Hepatocyte (in vitro differentiated cells): Measurements from ENCODE around the gene DISC1. TPM values are rescaled to one million over a fixed set of nuclear protein-coding genes. Genes with fewer than 3 reads are reported as not detected.

ENCODE experiments used
- DNase-seq: peaks from one replicate; pipeline ENCODE4 v3.0.0-alpha.2; 2016; ENCODE audit warnings: low spot score
- H2AFZ ChIP-seq: fragments of 200-600 bp; sonication (generic); 2 replicates; pipeline ENCODE4 v1.6.0; 2016; ENCODE audit warnings: antibody characterized with exemption, mild to moderate bottlenecking
- H3K27ac ChIP-seq: fragments of 200-600 bp; sonication (generic); 2 replicates; pipeline ENCODE4 v1.5.1; 2016; ENCODE audit warnings: mild to moderate bottlenecking
- H3K27me3 ChIP-seq: fragments of 200-600 bp; sonication (generic); 2 replicates; pipeline ENCODE4 v1.6.1; 2016
- H3K36me3 ChIP-seq: fragments of 200-600 bp; sonication (generic); replicated peaks from 2 replicates; pipeline ENCODE4 v1.5.1; 2016; ENCODE audit warnings: low read depth; ENCODE audit not compliant: insufficient read depth
- H3K4me1 ChIP-seq: fragments of 200-600 bp; sonication (generic); 2 replicates; pipeline ENCODE4 v1.5.1; 2016; ENCODE audit warnings: mild to moderate bottlenecking, moderate library complexity; ENCODE audit not compliant: insufficient read depth
- H3K4me2 ChIP-seq: fragments of 200-600 bp; sonication (generic); 2 replicates; pipeline ENCODE4 v1.6.0; 2016
- H3K4me3 ChIP-seq: fragments of 200-600 bp; sonication (generic); 2 replicates; pipeline ENCODE4 v1.5.1; 2016; ENCODE audit warnings: mild to moderate bottlenecking
- H3K79me2 ChIP-seq: fragments of 200-600 bp; sonication (generic); 2 replicates; pipeline ENCODE4 v1.6.0; 2017; ENCODE audit warnings: mild to moderate bottlenecking
- H3K9me2 ChIP-seq: fragments of 200-600 bp; sonication (generic); replicated peaks from 2 replicates; pipeline ENCODE4 v1.6.0; 2017; ENCODE audit warnings: mild to moderate bottlenecking; ENCODE audit not compliant: insufficient read depth
- H3K9me3 ChIP-seq: fragments of 200-600 bp; sonication (generic); 2 replicates; pipeline ENCODE4 v1.5.1; 2016; ENCODE audit warnings: low read depth, mild to moderate bottlenecking
- H4K20me1 ChIP-seq: fragments of 200-600 bp; sonication (generic); 2 replicates; pipeline ENCODE4 v1.6.0; 2016; ENCODE audit warnings: mild to moderate bottlenecking; ENCODE audit not compliant: insufficient read depth, poor library complexity, severe bottlenecking
- CTCF ChIP-seq: fragments of 200-600 bp; sonication (generic); IDR thresholded peaks from 2 replicates; pipeline ENCODE4 v1.5.1; 2016; ENCODE audit warnings: antibody characterized with exemption, mild to moderate bottlenecking; ENCODE audit not compliant: poor library complexity
- EZH2 ChIP-seq: fragments of 200-600 bp; sonication (generic); IDR thresholded peaks from 2 replicates; pipeline ENCODE4 v1.6.1; 2016; ENCODE audit warnings: antibody characterized with exemption, mild to moderate bottlenecking, borderline replicate concordance
- EZH2phosphoT487 ChIP-seq: fragments of 200-600 bp; sonication (generic); IDR thresholded peaks from one replicate; pipeline ENCODE4 v1.6.1; 2018; ENCODE audit warnings: antibody characterized with exemption, mild to moderate bottlenecking, low read depth, moderate library complexity; ENCODE audit not compliant: unreplicated experiment, severe bottlenecking
- WGBS: methylation state at CpG from one replicate; pipeline ENCODE4 v1.1.6; 2016; ENCODE audit warnings: low lambda C conversion rate; ENCODE audit errors: missing lambda C conversion rate; 5-methylcytosine and 5-hydroxymethylcytosine counted together
- polyA plus RNA-seq: library from polyadenylated mRNA; unstranded; fragments of >200 nt; fragmentation: Nextera tagmentation; extraction: Ambion mirVana; gene quantifications from 2 replicates; pipeline ENCODE4 v1.2.1, GENCODE V29; 2016
- total RNA-seq: library from RNA; depleted of rRNA; stranded (reverse); fragments of >200 nt; gene quantifications from 2 replicates; pipeline ENCODE4 v1.2.3, GENCODE V29; 2014

The DISC1 gene
- total and polyA plus RNA-seq, 2 experiments from 2014 or later = 3.0 to 4.7 TPM

DNA sequence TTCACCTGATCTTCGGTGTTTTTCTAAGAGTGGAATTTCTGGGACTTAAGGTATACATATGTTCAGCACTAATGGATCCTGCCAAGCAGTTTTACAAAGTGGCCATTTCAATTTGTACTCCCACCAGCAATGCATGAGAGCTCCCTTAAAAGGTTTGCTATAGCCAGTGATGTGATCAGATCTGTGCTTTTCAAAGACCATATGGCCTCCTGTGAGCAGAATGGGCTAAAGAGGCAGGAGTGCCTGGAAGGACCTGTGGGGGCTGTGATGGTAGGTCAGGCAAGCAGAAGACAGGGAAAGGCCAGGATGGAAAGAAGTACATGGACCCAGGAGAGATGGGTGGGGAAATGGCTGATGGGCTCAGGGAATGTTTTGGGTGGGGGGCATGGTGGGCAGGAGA, 252.7 kb downstream of the DISC1 start:
- H3K27me3 ChIP-seq = no peaks in the 10 kb centered on the region
- 89% methylated on average over 1 of the region's 1 CpG for WGBS
- no peaks in the 10 kb centered on the region for H3K9me3 ChIP-seq
- H3K79me2 ChIP-seq = no peaks in the 10 kb centered on the region
- no peaks in the 10 kb centered on the region for H3K9me2 ChIP-seq
- no peaks in the 10 kb centered on the region for H4K20me1 ChIP-seq
- no peak overlapping the region for H2AFZ ChIP-seq
- DNase-seq = no peak
- H3K4me1 ChIP-seq = no peaks in the 10 kb centered on the region
- no peak overlapping the region for H3K4me3 ChIP-seq
- H3K36me3 ChIP-seq = no peaks in the 10 kb centered on the region
- H3K4me2 ChIP-seq = no peak overlapping the region
- H3K27ac ChIP-seq = no peak overlapping the region
- TF ChIP-seq EZH2phosphoT487 (no peak), EZH2 (no peak), CTCF (no peak)

GRCh38 chr1:231882333-231882732, 255.7 kb downstream of the DISC1 start:
- H3K9me3 ChIP-seq = no peaks in the 10 kb centered on the region
- H3K4me3 ChIP-seq = no peak overlapping the region
- no peaks in the 10 kb centered on the region for H3K79me2 ChIP-seq
- TF ChIP-seq EZH2phosphoT487 = no peak
- TF ChIP-seq EZH2 = no peak
- TF ChIP-seq CTCF = no peak
- no peak for DNase-seq
- 89% methylated on average over 4 of the region's 4 CpGs for WGBS
- H3K9me2 ChIP-seq = no peaks in the 10 kb centered on the region
- H3K36me3 ChIP-seq = no peaks in the 10 kb centered on the region
- no peak overlapping the region for H3K27ac ChIP-seq
- H4K20me1 ChIP-seq = no peaks in the 10 kb centered on the region
- peaks cover 5% of the 10 kb centered on the region for H3K4me1 ChIP-seq
- H2AFZ ChIP-seq = no peak overlapping the region
- H3K27me3 ChIP-seq = no peaks in the 10 kb centered on the region
- no peak overlapping the region for H3K4me2 ChIP-seq

GRCh38 chr1:231882790-231883189, 256.2 kb downstream of the DISC1 start:
- H3K4me1 ChIP-seq = peaks cover 5% of the 10 kb centered on the region
- no peak for DNase-seq
- H3K79me2 ChIP-seq = no peaks in the 10 kb centered on the region
- no peak overlapping the region for H3K4me3 ChIP-seq
- H4K20me1 ChIP-seq = no peaks in the 10 kb centered on the region
- WGBS = 93% methylated on average over 8 of the region's 8 CpGs
- H3K27me3 ChIP-seq = no peaks in the 10 kb centered on the region
- H3K27ac ChIP-seq = no peak overlapping the region
- no peaks in the 10 kb centered on the region for H3K9me2 ChIP-seq
- H3K4me2 ChIP-seq = no peak overlapping the region
- no peaks in the 10 kb centered on the region for H3K36me3 ChIP-seq
- no peak for TF ChIP-seq EZH2phosphoT487
- TF ChIP-seq EZH2 = no peak
- TF ChIP-seq CTCF = no peak
- H2AFZ ChIP-seq = no peak overlapping the region
- no peaks in the 10 kb centered on the region for H3K9me3 ChIP-seq

DNA sequence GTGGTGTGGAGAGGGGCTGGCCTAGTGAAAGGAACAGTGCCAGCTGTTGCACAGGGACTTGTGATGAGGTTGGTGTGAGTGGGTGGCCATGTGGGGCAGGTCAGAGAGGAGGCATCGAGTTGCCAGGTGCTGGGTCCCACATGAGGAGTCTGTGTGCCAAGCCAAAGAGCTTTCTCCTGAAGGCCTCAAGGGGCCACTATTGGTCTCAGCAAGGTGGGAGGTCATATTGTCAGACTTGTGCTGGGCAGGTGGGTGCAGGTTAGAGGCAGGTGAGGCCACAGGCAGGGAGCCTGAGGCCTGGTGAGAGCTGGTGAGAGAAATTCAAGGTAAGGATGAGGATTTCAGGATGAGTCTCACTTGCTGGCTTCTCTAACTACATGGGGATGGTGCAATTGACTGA, 256.8 kb downstream of the DISC1 start:
- 83% methylated on average over 1 of the region's 1 CpG for WGBS
- no peak overlapping the region for H3K4me2 ChIP-seq
- H3K4me1 ChIP-seq = peaks cover 5% of the 10 kb centered on the region

More for the DNA sequence above, 256.8 kb downstream of the DISC1 start:
- Histone ChIP-seq H4K20me1 (no peaks in the 10 kb centered on the region), H2AFZ (no peak overlapping the region), H3K79me2 (no peaks in the 10 kb centered on the region), H3K27ac (no peak overlapping the region), H3K9me3 (no peaks in the 10 kb centered on the region), H3K36me3 (no peaks in the 10 kb centered on the region), H3K9me2 (no peaks in the 10 kb centered on the region), H3K4me3 (no peak overlapping the region), H3K27me3 (no peaks in the 10 kb centered on the region)
- no peak for DNase-seq
- TF ChIP-seq EZH2 (no peak), CTCF (no peak), EZH2phosphoT487 (no peak)
